ENCODE data around the gene HIF1AN.

- TF ChIP-seq POLR2AphosphoS5 (IDR thresholded peaks at IDR 0.05; ENCODE audit: borderline replicate concordance, low read depth, low read length) (no peak), EZH2 (IDR thresholded peaks at IDR 0.05) (no peak)
Observed at GRCh38 chr10:100515612-100516011, 20.1 kb upstream of the HIF1AN start.
